CD1c-positive myeloid dendritic cell (primary cell): ENCODE data around the gene ASAH2.
"Not testable (repeated sequence)": the region's sequence is repeated elsewhere in the genome, so short reads cannot be mapped to it uniquely, and the experiment has no call there.

Experiments used
- DNase-seq: peaks from one replicate; pipeline ENCODE4 v3.0.0-alpha.2; 2016; ENCODE audit errors: extremely low spot score

The ASAH2 gene

DNA sequence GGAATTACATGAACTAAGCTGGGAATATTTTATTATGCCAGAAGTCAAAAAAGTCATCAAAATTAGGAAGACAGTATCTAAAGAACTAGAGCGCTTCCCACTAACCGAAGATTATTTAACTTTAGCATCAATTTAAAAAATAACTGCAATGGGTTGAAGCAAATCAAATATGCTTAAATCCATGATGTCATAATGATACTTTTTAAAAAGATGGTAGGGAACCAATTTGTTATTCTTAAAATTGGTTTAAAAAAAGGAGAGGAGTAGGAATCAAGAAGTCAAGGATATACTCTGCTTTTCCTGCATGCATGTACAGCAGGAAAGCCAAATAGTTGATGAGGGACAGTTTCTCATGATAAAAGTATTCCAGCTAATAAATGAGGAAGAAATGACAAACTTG is 3.2 kb upstream of the ASAH2 start:
- no peak for DNase-seq

DNA sequence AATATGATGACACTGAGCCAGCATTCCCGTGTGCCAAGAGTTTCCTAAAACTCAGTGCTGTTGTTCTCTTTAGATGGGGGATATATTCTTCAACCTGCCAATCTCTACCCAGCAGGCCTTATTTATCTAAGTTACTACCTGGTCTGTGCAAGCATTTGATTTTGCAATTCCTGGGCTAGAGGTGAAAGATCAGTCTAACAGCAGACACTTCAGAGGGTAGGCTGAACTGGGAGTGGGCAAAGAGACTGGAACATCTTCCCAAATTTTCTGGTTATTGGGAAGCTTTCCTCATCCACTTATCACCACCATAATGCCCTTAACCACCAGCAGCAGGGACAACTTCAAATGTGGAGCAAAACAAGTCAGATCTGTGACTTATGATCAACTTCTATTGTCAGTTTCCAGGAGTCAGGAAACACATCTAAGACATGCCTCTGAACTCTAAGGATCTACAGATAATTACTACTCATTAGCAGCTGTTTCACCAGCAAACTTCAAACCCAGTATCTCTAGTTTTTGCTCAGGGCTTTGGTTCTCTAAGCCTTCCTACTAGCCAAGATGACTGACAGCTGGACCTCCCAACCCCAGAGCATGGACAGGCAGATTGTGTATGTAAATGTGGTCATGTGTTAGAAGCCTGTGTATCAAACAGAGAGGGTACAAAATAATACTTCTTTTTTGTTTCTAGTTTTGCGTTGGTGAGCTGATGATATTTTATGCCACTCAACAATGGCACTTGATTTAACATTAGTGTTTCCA is 1.0 kb downstream of the ASAH2 start:
- DNase-seq, result no peak

DNA sequence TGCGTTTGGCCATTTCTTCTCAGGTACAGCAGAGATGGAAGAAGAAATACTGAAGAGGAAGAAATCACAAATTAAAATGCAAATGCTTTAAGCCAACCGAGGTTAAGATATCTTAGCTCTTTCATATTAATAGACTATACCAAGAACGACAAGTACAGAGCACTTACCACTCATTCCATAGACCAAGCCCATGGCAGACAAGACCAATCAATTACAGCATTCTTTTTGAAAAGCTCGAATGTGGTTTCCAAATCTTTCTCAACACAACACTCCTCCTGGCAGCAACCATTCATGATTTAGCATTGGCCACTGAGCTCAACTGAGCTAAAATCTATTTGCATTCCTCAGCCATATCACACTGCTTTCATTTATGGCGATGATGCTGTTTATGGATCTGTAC is 2.7 kb downstream of the ASAH2 start:
- no peak for DNase-seq

DNA sequence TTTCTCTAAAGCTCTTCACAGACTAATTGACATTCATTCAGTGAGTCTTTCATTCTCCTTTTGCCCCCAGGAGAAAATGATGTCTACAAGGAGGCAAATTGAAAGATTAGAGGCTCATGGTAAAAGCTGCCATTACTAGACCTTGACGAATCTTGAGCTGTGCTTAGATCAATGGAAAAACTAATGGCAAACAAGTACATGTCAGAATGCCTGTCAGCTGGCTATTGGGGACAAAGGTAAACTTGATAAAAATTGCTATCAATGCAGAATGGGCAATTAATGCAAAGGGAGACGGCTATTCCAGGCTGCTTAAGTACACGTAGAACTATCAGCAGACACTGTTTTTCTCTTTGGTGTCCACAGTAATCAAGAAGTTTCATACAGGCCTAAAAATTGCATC is 3.3 kb downstream of the ASAH2 start:
- no peak for DNase-seq

DNA sequence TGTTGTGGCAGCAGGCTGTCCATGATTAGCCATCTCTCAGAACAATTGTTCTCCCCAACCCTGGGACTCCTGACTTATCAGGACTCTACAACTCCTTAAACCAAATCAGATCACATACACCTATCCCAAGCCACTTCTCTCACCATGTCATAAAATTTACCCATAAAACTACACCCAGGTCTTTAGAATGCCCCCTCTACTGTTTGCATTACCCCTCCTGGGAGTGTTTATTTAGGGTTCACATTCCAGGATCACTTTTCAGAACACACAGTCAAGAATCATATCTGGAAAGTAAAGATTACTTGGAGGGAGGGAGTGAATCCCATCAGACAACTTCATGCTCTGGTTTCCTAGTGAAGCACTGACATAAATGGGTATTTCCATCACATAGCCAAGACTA is 7.1 kb downstream of the ASAH2 start:
- DNase-seq, result no peak

DNA sequence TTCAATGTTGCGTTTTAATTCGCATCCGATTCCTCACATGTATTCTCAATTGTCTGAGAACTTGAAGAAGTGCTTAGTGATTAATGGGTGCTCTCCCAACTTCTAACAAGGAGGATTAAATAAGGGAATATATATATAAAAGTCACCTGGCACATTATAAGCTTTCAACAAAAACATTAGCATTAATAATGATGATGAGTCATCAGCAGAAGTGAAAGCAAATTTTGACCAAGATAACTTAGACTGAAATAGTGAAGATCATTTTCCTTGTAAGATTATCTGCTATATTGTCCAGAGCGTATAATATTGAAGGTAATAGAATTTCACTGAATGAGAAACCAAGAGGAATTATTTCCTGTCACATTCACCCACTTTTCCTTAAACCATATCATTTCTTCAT is 8.5 kb downstream of the ASAH2 start:
- no peak for DNase-seq

DNA sequence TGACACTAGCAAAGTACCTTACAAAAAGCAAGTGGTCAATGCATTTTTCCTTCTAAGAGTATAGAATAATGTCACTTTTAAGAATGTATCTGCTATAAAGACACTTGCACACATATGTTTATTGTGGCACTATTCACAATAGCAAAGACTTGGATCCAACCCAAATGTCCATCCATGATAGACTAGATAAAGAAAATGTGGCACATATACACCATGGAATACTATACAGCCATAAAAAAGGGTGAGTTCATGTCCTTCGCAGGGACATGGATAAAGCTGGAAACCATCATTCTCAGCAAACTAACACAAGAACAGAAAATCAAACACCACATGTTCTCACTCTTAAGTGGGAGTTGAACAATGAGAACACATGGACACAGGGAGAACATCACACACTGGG is 9.8 kb downstream of the ASAH2 start:
- DNase-seq, result not testable (repeated sequence)

DNA sequence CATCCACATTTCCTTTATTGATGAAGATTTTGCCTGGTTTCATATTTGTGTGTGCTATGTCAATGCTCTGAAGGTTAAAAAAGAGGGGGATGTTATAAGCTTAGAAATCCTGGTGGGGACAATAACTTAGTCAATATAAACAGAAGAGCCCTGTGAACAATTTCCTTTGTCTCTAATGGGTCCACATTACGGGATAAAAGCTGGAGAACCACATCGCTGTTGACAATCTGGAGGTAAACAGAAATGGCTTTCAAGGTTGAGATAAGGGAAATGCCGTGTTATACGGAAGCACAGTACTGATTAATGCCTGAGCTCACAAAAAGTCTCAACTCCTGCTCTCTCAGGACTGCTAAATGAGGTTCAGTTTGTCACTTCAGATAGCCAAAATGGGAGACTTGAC is 16.8 kb downstream of the ASAH2 start:
- DNase-seq, result no peak

DNA sequence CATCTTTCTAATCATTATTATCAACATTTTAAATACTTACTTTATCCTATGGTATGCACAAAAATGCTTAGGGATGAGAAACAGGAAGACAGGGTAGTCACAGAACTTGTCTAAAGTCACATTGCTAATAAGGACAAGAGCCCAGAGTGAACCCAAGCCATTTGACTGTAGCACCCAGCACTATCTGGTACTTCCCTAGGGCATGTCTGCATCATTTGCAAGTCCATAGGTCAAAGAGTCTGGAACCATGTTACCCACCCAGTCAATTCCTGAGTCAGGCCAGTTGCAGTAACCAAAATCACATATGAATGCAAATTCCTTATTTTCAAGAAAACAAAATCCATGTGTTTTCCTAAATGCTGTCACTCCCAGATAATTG is 19.1 kb downstream of the ASAH2 start:
- no peak for DNase-seq

DNA sequence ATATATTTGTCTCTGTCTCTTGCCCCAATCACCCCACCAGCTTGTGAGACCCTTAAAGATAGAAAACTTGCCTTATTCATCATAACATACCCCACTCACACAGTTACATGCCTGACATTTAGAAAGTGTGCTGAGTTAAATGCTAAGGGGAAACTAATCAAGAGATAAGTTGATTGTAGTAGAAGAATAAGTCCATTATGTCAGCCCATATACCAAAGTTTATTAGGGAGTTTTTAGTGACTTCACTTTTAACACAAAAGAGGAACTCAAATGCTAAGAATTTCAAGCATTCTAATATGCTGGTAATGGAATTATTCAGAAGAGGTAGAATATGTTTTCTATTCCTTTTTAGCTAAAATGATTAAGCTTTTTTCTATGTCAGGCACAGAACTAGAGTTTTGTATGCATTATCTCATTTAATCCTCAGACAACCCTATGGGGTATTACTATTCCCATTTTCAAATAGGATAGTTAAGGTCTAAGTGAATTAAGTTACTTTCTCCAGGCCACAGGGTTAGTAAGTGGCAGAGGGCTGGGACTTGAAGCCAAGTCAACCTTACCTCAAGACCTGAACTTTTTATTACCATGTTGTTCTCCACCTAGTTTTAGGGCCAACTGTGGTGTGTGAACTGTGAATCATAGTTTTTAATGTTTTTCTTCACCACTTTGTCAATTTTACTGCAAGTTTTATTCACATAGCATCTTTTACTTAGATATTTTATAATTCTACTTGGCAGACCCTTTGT is 19.6 kb downstream of the ASAH2 start:
- peak; percentile 32 for DNase-seq

DNA sequence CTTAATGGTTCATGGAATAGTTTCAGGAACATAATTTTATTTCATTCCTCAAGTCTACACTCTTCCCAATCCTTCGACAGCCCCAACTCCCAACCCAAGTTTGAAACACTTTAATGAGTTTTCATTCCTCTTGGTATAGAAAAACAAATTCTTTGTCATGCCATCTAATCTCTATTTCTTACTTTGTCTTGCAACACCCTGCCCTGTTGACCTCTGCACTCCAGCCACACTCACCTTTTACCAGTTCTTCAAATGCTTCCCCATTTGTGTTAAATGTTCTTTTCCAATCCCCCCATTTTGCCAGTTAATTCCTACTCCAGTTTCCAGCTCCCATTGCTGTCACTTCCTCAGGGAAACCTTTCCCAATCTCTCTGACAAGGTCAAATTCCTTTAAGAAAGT is 21.9 kb downstream of the ASAH2 start:
- DNase-seq, result no peak

DNA sequence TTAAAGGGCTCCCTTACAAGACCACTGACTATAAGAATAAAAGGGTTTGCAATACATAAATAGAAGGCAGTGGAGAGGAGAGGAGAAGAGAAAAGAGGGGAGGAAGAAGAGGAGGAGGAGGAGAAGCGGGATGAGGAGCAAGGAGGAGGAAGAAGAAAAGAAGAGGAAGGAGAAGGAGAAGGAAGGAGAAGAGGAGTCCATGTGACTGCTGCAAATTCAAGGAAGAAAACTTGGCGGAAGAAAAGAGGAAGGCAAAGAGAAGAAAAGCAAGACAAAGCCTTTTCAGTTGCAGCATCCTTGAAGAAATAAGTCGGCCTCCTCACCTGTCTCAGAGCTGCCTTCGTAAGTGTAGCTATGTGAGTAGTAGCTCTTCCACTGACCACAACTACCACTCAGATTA is 22.6 kb downstream of the ASAH2 start:
- no peak for DNase-seq

DNA sequence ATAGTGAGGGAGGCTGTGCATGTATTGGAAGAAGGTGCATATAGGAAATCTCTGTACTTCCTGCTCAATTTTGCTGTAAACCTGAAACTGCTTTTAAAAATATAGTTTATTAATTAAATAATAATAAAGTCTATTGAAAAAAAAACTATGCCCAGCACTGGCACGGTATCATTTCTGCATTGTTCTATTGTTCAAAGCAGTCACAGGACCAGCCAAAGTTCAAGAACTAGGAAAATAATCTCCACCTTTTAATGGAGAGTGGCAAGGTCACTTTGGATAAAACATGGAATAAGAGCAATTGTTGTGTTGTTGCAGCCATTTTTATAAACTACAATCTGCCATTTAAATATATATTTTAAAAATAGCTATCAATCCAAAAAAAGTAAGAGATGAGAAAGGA is 24.7 kb downstream of the ASAH2 start:
- DNase-seq, result no peak

DNA sequence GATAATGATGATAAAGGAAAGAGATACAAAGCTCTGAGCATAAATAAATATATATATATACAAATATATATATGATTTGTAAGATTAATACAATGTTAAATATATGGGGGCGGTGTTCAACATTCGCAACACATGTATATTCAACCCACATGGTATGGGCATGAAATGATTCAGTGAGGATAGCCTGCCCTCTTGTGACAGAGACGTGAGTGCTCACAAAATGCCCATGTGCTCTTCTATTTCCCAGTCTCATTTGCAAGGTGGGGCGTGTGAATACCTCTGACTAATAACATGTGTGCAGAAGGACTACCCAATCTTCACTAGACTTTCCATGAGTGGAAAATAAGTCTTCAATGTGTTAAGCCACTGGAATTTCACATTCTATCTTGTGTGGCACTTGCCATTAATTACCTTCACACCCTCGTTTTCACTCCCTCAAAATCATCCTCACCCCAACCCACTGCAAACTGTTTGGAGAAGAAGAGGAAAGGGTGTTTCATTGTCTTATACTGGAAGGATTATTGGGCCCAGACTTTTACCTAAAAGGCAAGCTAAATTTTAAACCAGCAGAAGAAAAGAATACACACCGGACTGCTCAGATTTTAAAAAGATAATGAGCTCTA is 26.9 kb downstream of the ASAH2 start:
- DNase-seq, result peak; percentile 36

DNA sequence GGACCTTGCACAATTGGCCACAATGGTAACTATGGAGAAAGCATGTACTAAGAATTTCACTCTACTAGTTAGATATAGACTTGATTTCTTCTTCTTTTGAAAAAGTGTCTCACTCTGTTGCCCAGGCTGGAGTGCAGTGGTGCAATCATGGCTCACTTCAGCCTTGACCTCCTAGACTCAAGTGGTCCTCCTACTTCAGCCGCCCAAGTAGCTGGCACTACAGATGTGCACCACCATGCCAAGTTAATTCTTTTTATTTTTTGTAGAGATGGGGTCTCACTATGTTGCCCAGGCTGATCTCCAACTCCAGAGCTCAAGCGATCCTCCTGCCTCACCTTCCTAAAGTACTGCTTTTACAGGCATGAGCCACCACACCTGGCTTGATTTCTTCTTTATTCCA is 29.1 kb downstream of the ASAH2 start:
- DNase-seq, result no peak

DNA sequence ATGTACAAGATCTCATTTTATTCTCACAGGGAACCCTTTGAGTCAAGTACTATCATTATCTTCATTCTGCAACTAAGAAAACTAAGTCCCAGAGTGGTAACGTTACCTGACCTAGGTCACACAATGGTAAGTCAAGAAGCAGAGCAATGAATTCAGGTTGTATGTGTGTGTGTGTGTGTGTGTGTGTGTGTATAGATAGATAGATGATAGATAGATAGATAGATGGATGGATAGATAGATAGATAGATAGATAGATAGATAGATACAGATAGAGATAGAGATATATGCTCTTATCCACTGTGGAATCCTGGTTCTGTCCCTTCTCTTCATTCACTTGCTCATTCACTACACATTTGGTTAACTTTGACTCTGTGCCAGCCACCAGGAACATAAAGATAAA is 29.8 kb downstream of the ASAH2 start:
- no peak for DNase-seq

DNA sequence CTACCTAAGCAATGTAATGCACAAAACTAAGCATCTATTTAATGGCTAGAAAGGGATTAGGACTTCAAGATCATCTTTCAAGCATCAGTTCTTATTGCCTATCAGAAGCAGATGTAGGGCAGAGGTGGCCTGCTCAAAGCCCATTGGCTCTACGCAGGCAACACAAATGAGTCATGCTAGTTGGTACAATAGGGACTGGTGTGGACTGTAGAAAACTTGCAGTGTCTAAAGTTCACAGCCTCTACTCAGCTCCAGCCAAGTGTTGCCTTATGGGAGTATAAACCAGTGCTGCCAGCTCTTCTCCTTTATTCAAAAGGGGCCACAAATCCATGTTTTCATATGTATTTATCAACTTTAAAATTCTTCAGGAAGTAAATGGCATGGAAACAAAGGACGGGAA is 31.7 kb downstream of the ASAH2 start:
- no peak for DNase-seq

DNA sequence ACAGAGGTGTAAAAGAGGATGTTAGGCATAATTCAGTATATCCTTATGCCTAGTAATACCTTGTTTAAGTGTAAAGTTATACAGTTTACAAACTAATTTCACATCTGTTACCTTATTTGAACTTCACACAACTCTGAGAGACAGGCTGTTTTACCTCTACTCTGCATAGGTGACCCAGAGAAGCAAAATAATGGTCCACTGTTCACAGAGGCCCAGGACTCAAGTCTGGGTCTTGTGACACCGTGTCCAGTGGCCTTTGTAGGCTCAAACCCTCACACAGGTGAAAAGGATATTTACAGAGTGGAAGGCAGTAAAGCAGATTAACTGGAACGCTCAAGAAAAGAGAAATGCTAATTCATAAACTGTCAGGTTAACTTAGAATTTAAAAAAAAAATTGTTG is 32.1 kb downstream of the ASAH2 start:
- DNase-seq, result no peak

DNA sequence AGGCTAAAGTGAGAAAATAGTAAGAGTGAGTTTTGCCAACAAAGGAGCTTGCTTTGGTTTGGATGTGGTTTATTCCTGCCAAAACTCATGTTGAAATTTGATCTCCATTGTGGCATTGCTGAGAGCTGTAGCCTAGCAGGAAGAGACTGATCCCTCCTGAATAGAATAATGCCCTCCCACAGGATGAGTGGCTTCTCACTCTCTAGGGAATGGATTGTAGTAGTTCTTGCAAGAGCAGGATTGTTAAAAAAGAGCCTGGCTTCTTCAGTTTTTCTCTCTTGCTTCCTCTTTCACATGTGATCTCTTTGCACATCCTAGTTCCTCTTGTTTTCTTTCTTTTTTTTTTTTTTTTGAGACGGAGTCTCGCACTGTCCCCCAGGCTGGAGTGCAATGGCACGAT is 34.4 kb downstream of the ASAH2 start:
- peak; percentile 24 for DNase-seq

DNA sequence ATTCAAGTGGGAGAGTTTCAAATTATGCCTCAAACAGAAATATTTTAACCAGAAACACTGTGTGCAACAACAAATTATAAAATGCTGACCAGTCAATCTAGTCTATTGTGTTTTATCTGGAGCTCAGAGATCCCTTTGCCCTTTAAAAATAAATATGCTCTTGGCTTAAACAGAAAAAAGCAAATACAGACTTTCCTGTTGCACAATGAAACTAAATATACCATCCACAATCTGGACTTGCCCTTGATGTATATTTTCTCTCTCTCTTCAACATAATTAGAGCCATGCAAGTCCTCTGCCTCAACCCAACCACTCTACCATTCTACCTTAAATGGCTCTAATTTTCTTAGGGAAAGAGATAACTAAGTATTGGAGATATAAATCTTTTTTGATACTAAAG is 34.9 kb downstream of the ASAH2 start:
- DNase-seq, result no peak

DNA sequence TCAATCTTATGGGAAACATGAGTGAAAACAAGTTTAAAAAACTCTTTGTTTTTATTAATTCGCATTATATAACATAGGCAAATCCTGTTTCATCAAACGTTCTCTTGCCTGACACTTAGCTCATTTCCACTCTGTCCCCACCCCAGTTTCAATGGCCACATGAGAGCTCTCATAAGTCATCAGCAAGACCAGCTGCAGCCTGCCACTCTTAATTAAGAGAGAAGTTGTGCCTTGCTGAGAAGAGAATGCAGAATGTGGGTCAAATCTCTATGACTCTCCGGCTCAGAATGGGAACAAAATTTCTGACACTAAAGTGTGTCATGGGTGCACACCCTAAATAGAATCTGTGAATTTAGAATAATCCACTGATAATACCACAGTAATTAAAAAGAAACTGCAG is 39.6 kb downstream of the ASAH2 start:
- no peak for DNase-seq

DNA sequence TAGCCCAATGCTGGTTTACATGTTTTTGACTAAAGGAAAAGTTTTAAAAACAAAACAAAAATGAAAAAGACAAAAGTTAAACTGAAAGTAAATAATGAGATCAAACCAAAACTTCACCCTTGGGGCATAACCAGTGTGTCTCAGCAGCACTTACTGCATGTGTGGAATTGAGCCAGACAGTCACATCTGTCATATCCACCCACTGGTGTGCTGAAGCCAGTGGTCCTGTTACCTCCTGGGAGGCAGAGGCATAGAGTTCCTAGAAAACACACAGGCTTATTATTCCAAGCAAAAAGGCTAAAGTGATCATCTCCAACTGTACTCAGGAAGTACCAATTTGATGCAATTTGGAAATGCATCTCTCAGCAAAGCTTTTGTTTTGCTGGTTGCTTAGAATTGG is 40.4 kb downstream of the ASAH2 start:
- DNase-seq, result no peak
